LNCAP (cell line): ENCODE data around the gene FSIP1.

ENCODE experiments used
- CTCF ChIP-seq: fragments of 450-650 bp; IDR thresholded peaks from 2 replicates; pipeline ENCODE4 v1.5.1; 2017; ENCODE audit warnings: mild to moderate bottlenecking

The FSIP1 gene

GRCh38 chr15:39798382-39798781 is 15.7 kb upstream of the FSIP1 start:
- TF ChIP-seq CTCF = no peak

GRCh38 chr15:39797407-39797806 is 14.8 kb upstream of the FSIP1 start:
- no peak for TF ChIP-seq CTCF

- TF ChIP-seq CTCF = no peak
Observed at GRCh38 chr15:39796601-39797000, 14.0 kb upstream of the FSIP1 start.

- no peak for TF ChIP-seq CTCF
Observed at GRCh38 chr15:39795486-39795885, 12.8 kb upstream of the FSIP1 start.

GRCh38 chr15:39794954-39795353 is 12.3 kb upstream of the FSIP1 start:
- no peak for TF ChIP-seq CTCF

- no peak for TF ChIP-seq CTCF
Observed at GRCh38 chr15:39793923-39794322, 11.3 kb upstream of the FSIP1 start.

- TF ChIP-seq CTCF = no peak
Observed at GRCh38 chr15:39792844-39793335, 10.2 kb upstream of the FSIP1 start.

GRCh38 chr15:39792025-39792843 is 9.6 kb upstream of the FSIP1 start:
- no peak for TF ChIP-seq CTCF
